Measurements from ENCODE around the gene FBXW5.

- no peak for TF ChIP-seq SNAI2 (CRISPR knock-in tag; IDR thresholded peaks at IDR 0.05)
- no peak for TF ChIP-seq PATZ1 (CRISPR knock-in tag; IDR thresholded peaks at IDR 0.05; ENCODE audit: borderline replicate concordance)
- no peak for TF ChIP-seq ESRRG (CRISPR knock-in tag; IDR thresholded peaks at IDR 0.05)
- TF ChIP-seq BACH2 (CRISPR knock-in tag; IDR thresholded peaks at IDR 0.05; ENCODE audit: borderline replicate concordance) = no peak
- TF ChIP-seq ZFP30 (CRISPR knock-in tag; IDR thresholded peaks at IDR 0.05) = no peak
- TF ChIP-seq TSHZ2 (CRISPR knock-in tag; IDR thresholded peaks at IDR 0.05) = no peak
- no peak for TF ChIP-seq CSDC2 (CRISPR knock-in tag; IDR thresholded peaks at IDR 0.05)
- TF ChIP-seq OSR1 (CRISPR knock-in tag; IDR thresholded peaks at IDR 0.05) = no peak
- no peak for TF ChIP-seq ARNTL (CRISPR knock-in tag; IDR thresholded peaks at IDR 0.05; ENCODE audit: borderline replicate concordance, low read depth)
- TF ChIP-seq GLIS3 (CRISPR knock-in tag; IDR thresholded peaks at IDR 0.05) = no peak
- no peak for TF ChIP-seq TCF4 (CRISPR knock-in tag; IDR thresholded peaks at IDR 0.05; ENCODE audit: borderline replicate concordance)
- TF ChIP-seq ZC3H10 (CRISPR knock-in tag; IDR thresholded peaks at IDR 0.05) = no peak
Measured at GRCh38 chr9:136960212-136960937, 15.8 kb upstream of the FBXW5 start.

All from SK-N-SH treated with all-trans-retinoic acid at 6 μM for 48 hours (cell line).